ENCODE results near the gene FOS.
"Not testable (repeated sequence)": the region's sequence is repeated elsewhere in the genome, so short reads cannot be mapped to it uniquely, and the experiment has no call there.

The FOS gene

DNA sequence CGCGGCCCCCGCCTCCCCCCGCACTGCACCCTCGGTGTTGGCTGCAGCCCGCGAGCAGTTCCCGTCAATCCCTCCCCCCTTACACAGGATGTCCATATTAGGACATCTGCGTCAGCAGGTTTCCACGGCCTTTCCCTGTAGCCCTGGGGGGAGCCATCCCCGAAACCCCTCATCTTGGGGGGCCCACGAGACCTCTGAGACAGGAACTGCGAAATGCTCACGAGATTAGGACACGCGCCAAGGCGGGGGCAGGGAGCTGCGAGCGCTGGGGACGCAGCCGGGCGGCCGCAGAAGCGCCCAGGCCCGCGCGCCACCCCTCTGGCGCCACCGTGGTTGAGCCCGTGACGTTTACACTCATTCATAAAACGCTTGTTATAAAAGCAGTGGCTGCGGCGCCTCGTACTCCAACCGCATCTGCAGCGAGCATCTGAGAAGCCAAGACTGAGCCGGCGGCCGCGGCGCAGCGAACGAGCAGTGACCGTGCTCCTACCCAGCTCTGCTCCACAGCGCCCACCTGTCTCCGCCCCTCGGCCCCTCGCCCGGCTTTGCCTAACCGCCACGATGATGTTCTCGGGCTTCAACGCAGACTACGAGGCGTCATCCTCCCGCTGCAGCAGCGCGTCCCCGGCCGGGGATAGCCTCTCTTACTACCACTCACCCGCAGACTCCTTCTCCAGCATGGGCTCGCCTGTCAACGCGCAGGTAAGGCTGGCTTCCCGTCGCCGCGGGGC lies at the start of gene FOS:
FOS (plus strand) TSS at position 407 of the 731 bp plus-strand sequence; CDS start at position 562, 155 bp downstream.
- ATAC-seq = peak; percentile 84
- Mint-ChIP-seq H3K9me3 (no peaks in the 10 kb centered on the region), H3K27me3 (peaks cover 28% of the 10 kb centered on the region), H3K4me3 (peak within 1 kb of the TSS; percentile 93), H3K4me1 (peaks cover 61% of the 10 kb centered on the region), H3K36me3 (ENCODE audit: low read depth) (peaks cover 34% of the 10 kb centered on the region), H3K27ac (peak within 1 kb of the TSS; percentile 94)
- peak; percentile 86 for DNase-seq

DNA sequence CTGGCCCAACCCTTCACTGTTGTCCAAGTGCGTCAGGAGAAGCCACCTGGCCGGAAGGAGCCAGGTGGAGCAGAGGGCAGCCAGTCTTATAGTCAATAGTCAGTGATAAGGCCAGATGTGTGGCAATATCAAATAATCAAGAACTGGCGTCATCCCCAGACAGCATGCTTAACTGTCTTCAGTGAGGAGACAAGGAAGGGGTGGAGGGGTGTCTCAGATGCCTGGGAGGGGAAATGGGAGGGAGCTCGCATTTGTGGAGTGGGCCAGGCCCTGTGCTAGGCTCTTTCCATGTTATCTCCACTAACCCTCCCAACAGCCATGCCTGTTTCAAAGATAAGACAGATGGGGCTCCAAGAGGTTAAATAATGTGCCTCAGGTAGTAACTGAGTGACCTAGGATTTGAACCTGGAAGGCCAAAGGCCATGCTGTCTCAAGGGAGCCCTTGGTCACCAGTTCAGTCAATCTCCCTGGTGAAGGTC lies 48.9 kb upstream of the FOS start:
- Mint-ChIP-seq H3K4me3 (no peak overlapping the region), H3K27ac (no peak overlapping the region), H3K27me3 (peaks cover under 1% of the 10 kb centered on the region), H3K4me1 (peaks cover 57% of the 10 kb centered on the region), H3K36me3 (ENCODE audit: low read depth) (no peaks in the 10 kb centered on the region), H3K9me3 (no peaks in the 10 kb centered on the region)
- DNase-seq (no peak), ATAC-seq (no peak)

DNA sequence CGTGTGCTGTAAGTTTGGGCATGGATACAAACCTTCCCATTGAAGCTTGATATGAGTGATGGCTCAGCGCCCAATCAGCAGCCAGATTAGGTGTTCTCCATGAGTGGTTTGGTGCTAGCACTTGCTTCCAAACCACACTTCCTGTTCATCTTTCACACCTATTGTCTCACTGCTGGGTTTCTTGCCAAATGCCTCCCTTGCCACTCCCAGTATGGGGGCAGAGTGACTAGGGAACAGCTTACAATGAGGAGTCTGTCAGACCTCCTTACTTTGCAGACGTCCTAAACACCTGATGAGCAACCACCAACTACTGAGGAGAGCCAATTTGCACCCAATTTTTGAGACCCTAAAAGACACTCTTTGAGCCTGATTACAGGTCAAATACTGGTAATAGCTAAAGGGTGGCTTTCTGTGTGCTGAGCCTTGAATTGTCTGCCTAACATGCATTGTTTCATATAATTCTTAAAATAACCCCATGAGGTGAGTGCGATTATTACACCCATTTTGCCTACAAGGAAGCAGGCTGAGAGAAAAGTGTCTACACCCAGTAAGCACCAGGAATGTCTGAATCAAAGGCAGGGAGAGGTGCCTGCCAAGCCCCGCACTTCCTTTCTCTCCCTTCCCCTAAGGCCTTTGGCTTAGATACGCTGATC lies 48.4 kb upstream of the FOS start:
- H3K27ac Mint-ChIP-seq = peak overlapping the region; percentile 27
- H3K4me1 Mint-ChIP-seq = peaks cover 57% of the 10 kb centered on the region
- ATAC-seq (peak; percentile 75), DNase-seq (peak; percentile 49)
- no peaks in the 10 kb centered on the region for H3K27me3 Mint-ChIP-seq
- no peak overlapping the region for H3K4me3 Mint-ChIP-seq
- H3K36me3 Mint-ChIP-seq (ENCODE audit: low read depth) = no peaks in the 10 kb centered on the region
- no peaks in the 10 kb centered on the region for H3K9me3 Mint-ChIP-seq

DNA sequence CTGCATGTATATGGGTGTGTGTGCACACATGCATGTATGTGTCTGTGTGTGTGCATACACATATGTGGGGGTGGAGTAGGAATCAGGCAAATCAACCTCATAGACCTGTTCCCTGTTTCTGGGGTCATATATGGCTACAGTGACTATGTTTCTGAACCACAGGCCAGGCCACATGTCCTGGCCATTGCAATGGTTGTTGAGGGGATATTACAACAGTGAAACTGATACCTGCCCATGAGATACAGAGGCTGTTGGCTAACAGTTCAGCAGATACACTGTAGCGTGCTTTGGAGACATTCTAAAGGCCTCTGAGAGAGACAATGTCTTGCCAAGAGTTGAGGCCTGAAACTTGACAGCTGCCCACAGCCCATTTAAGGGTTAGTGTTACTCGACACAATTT lies 47.3 kb upstream of the FOS start:
- DNase-seq = no peak
- ATAC-seq = no peak
- H3K27me3 Mint-ChIP-seq = no peaks in the 10 kb centered on the region
- H3K4me3 Mint-ChIP-seq = no peak overlapping the region
- no peaks in the 10 kb centered on the region for H3K9me3 Mint-ChIP-seq
- H3K36me3 Mint-ChIP-seq (ENCODE audit: low read depth) = no peaks in the 10 kb centered on the region
- peaks cover 57% of the 10 kb centered on the region for H3K4me1 Mint-ChIP-seq
- H3K27ac Mint-ChIP-seq = peak overlapping the region; percentile 8

DNA sequence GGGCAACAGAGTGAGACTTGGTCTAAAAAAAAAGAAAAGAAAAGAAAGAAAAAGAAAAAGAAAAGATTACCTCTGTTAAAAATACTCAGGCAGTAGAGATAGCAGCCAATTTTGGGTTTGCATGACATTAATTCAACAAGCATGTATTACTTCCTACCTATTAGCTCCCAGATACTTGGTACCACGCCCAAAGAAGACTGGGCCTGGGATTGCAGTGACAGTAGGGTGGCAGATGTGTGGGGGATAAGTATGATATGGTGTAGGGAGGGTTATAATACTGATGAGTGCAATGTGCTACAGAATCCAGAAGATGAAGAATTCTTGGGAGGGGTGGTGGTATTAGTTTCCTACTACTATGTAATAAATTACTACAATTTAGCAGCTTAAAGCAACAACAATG lies 46.4 kb upstream of the FOS start:
- Mint-ChIP-seq H3K27ac (no peak overlapping the region), H3K4me1 (peaks cover 51% of the 10 kb centered on the region), H3K27me3 (no peaks in the 10 kb centered on the region), H3K9me3 (no peaks in the 10 kb centered on the region), H3K4me3 (no peak overlapping the region), H3K36me3 (ENCODE audit: low read depth) (no peaks in the 10 kb centered on the region)
- DNase-seq (no peak), ATAC-seq (no peak)

DNA sequence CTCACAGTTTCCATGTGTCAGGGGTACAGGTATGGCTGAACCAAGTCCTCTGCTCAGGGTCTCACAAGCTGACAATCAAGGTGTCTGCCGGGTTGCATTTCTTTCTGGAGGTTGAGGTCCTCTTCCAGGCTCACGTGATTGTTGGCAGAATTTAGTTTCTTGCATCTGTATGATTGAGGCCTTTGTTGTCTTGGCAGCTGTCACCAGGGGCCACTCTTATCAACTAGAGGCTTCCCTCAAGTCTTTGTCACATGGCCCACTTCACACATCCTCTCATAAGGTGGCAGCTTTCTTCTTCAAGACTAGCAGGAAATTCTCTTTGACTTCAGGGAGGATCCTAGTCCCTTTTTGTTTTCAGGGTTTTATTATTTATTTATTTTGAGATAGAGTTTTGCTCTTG lies 46.0 kb upstream of the FOS start:
- ATAC-seq = no peak
- H3K9me3 Mint-ChIP-seq = no peaks in the 10 kb centered on the region
- peaks cover 48% of the 10 kb centered on the region for H3K4me1 Mint-ChIP-seq
- no peaks in the 10 kb centered on the region for H3K36me3 Mint-ChIP-seq (ENCODE audit: low read depth)
- no peaks in the 10 kb centered on the region for H3K27me3 Mint-ChIP-seq
- H3K27ac Mint-ChIP-seq = no peak overlapping the region
- no peak overlapping the region for H3K4me3 Mint-ChIP-seq
- no peak for DNase-seq

DNA sequence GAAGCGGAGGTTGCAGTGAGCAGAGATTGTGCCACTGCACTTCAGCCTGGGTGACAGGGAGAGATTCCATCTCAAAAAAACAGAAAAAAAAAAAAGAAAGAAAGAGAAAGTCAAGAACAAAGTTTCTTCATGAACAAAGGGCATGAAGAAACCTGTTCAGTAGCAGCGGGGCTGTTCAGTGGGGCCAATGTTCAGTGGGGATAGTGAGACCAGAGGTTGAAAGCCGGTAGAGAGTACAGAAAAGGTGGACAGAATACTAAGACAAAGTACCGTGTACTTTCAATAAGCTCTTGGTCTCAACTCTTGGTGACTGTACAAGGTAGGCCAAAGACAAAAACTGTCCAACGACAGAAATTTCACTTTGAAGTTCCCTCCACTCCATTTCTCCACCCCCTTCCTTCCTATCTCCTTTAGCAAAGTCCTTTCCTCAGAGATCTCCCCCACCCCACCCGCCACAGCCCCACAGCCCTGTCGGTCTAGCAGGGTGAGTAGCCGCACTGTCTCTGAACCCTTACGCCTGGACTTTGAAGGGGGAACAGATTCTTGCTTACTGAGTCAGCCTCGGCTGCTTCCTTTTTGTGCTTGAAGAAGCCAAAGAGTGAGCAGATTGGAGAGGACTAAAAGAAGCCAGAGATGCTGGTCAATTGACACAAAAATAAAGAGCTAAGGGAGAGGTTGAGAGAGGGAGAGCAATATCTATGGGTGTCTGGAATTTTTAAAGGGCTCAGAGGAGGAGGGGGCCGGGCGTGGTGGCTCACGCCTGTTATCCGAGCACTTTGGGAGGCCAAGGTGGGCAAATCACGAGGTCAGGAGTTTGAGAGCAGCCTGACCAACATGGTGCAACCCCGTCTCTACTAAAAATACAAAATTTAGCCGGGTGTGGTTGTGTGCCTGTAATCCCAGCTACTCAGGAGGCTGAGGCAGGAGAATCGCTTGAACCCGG lies 44.2 kb upstream of the FOS start:
- DNase-seq (no peak), ATAC-seq (no peak)
- peaks cover 36% of the 10 kb centered on the region for H3K4me1 Mint-ChIP-seq
- no peak overlapping the region for H3K27ac Mint-ChIP-seq
- H3K4me3 Mint-ChIP-seq = no peak overlapping the region
- H3K9me3 Mint-ChIP-seq = no peaks in the 10 kb centered on the region
- no peaks in the 10 kb centered on the region for H3K27me3 Mint-ChIP-seq
- no peaks in the 10 kb centered on the region for H3K36me3 Mint-ChIP-seq (ENCODE audit: low read depth)

DNA sequence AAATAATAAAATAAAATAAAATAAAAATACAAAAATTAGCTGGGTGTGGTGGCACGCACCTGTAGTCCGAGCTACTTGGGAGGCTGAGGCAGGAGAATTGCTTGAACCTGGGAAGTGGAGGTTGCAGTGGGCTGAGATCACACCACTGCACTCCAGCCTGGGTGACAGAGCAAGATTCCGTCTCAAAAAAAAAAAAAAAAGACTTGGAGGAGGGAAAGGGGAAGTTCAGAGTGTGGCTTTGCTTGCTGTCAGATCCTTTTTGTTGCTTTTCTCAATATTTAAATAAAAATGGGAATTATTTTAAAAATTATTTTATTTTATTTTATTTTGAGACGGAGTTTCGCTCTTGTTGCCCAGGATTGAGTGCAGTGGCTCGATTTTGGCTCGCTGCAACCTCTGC lies 43.4 kb upstream of the FOS start:
- not testable (repeated sequence) for ATAC-seq; H3K27ac Mint-ChIP-seq; H3K9me3 Mint-ChIP-seq; H3K4me3 Mint-ChIP-seq; H3K36me3 Mint-ChIP-seq (ENCODE audit: low read depth); H3K27me3 Mint-ChIP-seq; DNase-seq
- peaks cover 28% of the 10 kb centered on the region for H3K4me1 Mint-ChIP-seq

DNA sequence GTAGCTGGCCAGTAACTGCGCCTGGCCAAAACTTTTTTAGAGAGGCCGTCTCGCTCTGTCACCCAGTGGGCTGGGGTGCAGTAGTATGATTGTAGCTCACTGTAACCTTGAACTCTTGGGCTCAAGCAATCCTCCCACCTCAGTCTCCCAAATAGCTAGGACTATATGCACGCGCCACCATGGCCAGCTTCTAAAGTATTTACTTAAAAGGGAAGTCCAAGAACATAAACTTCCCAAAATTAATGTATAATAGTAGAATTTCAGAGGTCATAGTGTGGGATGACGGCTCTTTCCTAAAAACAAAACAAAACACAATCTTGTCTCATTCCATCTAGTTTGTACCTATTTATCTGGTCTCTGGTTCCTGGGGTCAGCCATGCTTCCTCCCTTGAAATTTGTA lies 42.2 kb upstream of the FOS start:
- Mint-ChIP-seq H3K27ac (no peak overlapping the region), H3K27me3 (no peaks in the 10 kb centered on the region), H3K4me1 (peaks cover 16% of the 10 kb centered on the region), H3K36me3 (ENCODE audit: low read depth) (no peaks in the 10 kb centered on the region), H3K4me3 (no peak overlapping the region), H3K9me3 (no peaks in the 10 kb centered on the region)
- no peak for ATAC-seq
- DNase-seq = no peak

DNA sequence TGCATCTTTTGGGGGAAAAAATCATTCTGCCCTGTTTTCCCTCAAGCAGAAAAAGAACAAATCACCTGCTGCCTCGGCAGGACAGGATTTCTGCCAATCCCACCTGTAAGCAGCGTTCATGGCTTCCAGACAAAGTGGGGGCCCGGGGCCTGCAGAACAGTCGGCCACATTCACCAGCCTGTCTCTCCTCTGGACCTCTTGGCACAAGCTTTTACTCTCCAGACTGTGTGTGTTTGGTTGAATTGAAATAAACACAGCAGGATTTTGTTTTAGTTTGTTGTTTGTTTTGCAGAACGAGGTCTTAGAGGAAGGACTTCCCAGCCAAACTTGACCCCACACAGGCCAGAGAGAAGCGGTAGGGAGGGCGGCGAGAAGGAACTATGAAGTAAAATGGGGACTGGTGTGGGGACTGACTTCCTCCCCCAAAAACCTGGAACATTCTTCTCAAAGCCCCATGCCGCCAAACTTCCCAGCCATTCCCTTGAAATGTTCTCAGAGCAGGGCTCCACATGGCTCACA lies 41.7 kb upstream of the FOS start:
- H3K4me1 Mint-ChIP-seq = peaks cover 14% of the 10 kb centered on the region
- ATAC-seq (no peak), DNase-seq (no peak)
- H3K27me3 Mint-ChIP-seq = no peaks in the 10 kb centered on the region
- no peaks in the 10 kb centered on the region for H3K36me3 Mint-ChIP-seq (ENCODE audit: low read depth)
- no peak overlapping the region for H3K27ac Mint-ChIP-seq
- H3K4me3 Mint-ChIP-seq = no peak overlapping the region
- H3K9me3 Mint-ChIP-seq = no peaks in the 10 kb centered on the region

DNA sequence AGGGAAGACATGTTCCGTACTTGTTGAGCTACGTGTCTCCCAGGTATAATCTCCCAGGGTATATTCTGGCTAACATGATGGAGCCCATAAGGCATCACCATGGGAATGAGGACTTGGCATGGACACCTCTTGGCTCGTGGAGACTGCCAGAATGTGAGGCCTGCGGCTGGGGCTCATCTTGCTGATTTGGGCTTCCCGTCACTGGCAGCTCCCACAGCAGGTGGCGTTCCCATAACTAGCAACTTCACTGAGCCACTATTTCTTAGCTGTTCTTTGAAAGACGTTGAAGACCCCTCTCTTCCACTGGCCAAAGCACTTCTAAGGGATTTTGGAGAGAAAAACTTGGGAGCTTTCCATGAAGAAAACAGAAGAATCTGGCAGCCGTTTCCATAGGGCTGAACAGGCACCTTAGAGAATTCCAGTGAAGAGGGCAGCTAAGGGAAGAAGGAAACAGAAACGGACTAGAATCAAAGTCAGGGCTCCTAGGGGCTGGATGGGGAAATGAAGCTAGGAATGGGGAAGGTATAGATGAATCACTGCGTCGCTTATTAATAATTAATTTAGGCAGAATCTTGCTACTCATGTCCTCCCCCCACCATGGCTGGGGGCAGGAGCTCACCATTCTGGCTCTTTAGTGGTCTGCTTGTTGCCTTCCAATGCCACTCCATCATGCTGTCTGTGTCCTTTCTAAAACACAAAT lies 39.7 kb upstream of the FOS start:
- DNase-seq (no peak), ATAC-seq (no peak)
- Mint-ChIP-seq H3K4me3 (no peak overlapping the region), H3K27ac (no peak overlapping the region), H3K9me3 (no peaks in the 10 kb centered on the region), H3K36me3 (ENCODE audit: low read depth) (no peaks in the 10 kb centered on the region), H3K27me3 (no peaks in the 10 kb centered on the region), H3K4me1 (peaks cover 4% of the 10 kb centered on the region)

DNA sequence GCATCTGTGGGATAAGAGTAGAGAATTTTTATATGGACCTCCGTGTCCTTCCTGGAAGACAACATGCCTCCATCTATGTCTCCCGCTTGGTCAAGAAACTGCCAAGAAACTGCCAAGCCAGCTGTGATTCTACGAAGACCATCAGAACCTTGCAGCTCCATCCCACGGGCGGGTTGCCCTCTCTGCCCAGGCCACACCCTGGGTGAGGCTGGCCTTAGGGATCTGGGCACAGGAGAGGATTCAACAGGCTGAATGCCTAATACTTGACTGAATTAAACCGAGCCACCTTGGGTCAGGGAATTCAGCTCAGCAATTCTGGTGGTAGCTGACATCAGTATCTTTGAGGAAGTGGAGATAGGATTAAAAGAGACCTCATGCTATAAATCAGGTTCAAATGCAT lies 37.8 kb upstream of the FOS start:
- H3K27me3 Mint-ChIP-seq = no peaks in the 10 kb centered on the region
- DNase-seq = no peak
- H3K27ac Mint-ChIP-seq = no peak overlapping the region

DNA sequence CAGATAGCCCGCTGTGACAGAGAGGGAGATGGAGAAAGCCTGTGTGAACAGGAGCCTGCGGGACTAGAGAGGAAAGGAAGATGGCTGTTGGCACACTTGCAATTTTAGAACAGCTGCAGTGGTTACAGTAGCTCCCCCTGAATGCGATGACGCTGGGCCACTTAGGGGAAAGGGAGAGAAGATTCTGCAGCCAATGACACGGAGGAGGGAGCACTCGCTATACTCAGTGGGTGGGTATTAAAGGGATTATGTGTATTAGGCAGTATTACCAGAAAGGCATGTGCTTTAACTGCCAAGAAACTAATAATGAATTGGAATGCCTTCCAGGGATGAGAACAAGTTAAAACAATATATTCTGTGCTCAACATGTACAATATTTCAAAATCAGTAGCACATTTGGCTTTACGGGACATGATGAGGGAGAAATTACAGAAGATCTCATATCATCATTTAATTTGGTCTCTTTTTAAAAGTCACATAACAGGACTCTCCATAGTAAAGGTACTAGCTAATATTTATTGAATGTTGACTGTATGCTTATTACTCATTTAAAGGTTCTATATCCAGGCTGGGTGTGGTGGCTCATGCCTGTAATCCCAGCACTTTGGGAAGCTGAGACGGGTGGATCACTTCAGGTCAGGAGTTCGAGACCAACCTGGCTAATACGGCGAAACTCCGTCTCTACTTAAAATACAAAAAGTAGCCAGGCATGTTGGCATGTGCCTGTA lies 35.9 kb upstream of the FOS start:
- H3K27ac Mint-ChIP-seq = no peak overlapping the region
- ATAC-seq = no peak

More for the DNA sequence above, 37.8 kb upstream of the FOS start:
- H3K9me3 Mint-ChIP-seq = no peaks in the 10 kb centered on the region
- ATAC-seq = no peak
- H3K4me3 Mint-ChIP-seq = no peak overlapping the region
- peaks cover 4% of the 10 kb centered on the region for H3K4me1 Mint-ChIP-seq
- no peaks in the 10 kb centered on the region for H3K36me3 Mint-ChIP-seq (ENCODE audit: low read depth)

More for the DNA sequence above, 35.9 kb upstream of the FOS start:
- DNase-seq = no peak
- Mint-ChIP-seq H3K4me3 (no peak overlapping the region), H3K36me3 (ENCODE audit: low read depth) (no peaks in the 10 kb centered on the region), H3K9me3 (no peaks in the 10 kb centered on the region), H3K27me3 (peaks cover 2% of the 10 kb centered on the region), H3K4me1 (peaks cover 15% of the 10 kb centered on the region)

All from activated naive CD8-positive, alpha-beta T cell treated with anti-CD3 and anti-CD28 coated beads, Interleukin-2, amount 50 U/mL, for 24 hours (primary cell).